ENCODE data around the gene GTPBP8.
A peak's percentile ranks its signal among the peaks of the same experiment; 100 is the strongest.
"Not testable (repeated sequence)": the region's sequence is repeated elsewhere in the genome, so short reads cannot be mapped to it uniquely, and the experiment has no call there.

GTPBP8 gene

GRCh38 chr3:113046186-113046965 lies 55.6 kb downstream of the GTPBP8 start:
- in situ Hi-C loops (cut with MboI; ENCODE audit: low pct_unique_long_range_greater_than_20kb, low sequenced_read_pairs); DNase-seq: not testable (repeated sequence)

- in situ Hi-C loops (cut with MboI; ENCODE audit: low pct_unique_long_range_greater_than_20kb, low sequenced_read_pairs), result loop anchor here (10.0 kb wide), 1 partner anchor 233 kb away; no protein-coding TSS in a partner anchor
- DNase-seq, result peak; percentile 85
Observed at GRCh38 chr3:113051302-113051711, 60.5 kb downstream of the GTPBP8 start.

Measured in KBM-7 (cell line).